Hindlimb muscle (tissue), 1 donor: Measurements from ENCODE around the gene RAN. TPM values are rescaled to one million over a fixed set of nuclear protein-coding genes. Genes with fewer than 3 reads are reported as not detected.

Source experiments
- polyA plus RNA-seq: library from polyadenylated mRNA; unstranded; fragments of 120-200 nt; gene quantifications from one replicate; pipeline ENCODE4 v1.2.1, GENCODE V29; 2013; ENCODE audit not compliant: insufficient read length

Gene RAN
- polyA plus RNA-seq, 1 donor, result 340 TPM

Other genes starting within 250 kb of the RAN start
- 0.75 TPM for gene RIMBP2, start 155.8 kb upstream of the RAN start, polyA plus RNA-seq
- 17.9 TPM for gene STX2, start 32.8 kb upstream of the RAN start, polyA plus RNA-seq
- 9.3 TPM for gene ADGRD1, start 81.8 kb downstream of the RAN start, polyA plus RNA-seq